GM12878 (cell line): ENCODE measurements around the gene ST3GAL5. TPM values are rescaled to one million over a fixed set of nuclear protein-coding genes. Genes with fewer than 3 reads are reported as not detected.
A peak's percentile ranks its signal among the peaks of the same experiment; 100 is the strongest.

Experiments
- CUX1 ChIP-seq: IDR thresholded peaks from 2 replicates; pipeline ENCODE4 v1.6.1; 2012; ENCODE audit warnings: improper control_type of control experiment, low read depth, low read length; ENCODE audit not compliant: insufficient replicate concordance
- E2F4 ChIP-seq: IDR thresholded peaks from 2 replicates; pipeline ENCODE4 v1.6.1; 2012; ENCODE audit warnings: low read depth, low read length, improper control_type of control experiment
- E4F1 ChIP-seq: fragments of 450-650 bp; IDR thresholded peaks from 2 replicates; pipeline ENCODE4 v1.6.1; 2018; ENCODE audit warnings: borderline replicate concordance, mild to moderate bottlenecking; ENCODE audit not compliant: partially characterized antibody
- EGR1 ChIP-seq, 2 experiments: IDR thresholded peaks; 1 replicate in 1 of 2; 2 replicates in 1 of 2; pipeline ENCODE4 v1.6.1; 2011 to 2012; ENCODE audit warnings: low read depth in 2 of 2, low read length in 2 of 2, borderline replicate concordance in 1 of 2, mild to moderate bottlenecking in 1 of 2, moderate library complexity in 1 of 2
- HDAC2 ChIP-seq: fragments of 200-600 bp; sonication (generic); IDR thresholded peaks from 2 replicates; pipeline ENCODE4 v1.6.1; 2017
- IKZF1 ChIP-seq: fragments of 450-650 bp; conservative IDR thresholded peaks from 2 replicates; pipeline ENCODE4 v1.6.1; 2017; ENCODE audit warnings: antibody characterized with exemption, mild to moderate bottlenecking
- IKZF2 ChIP-seq, 2 experiments: fragments of 450-650 bp; IDR thresholded peaks; 2 replicates each; pipeline ENCODE4 v1.6.1; 2017; ENCODE audit warnings: mild to moderate bottlenecking in 2 of 2, moderate library complexity in 2 of 2
- MYC ChIP-seq: IDR thresholded peaks from 2 replicates; pipeline ENCODE4 v1.6.1; 2011; ENCODE audit warnings: mild to moderate bottlenecking, low read length, moderate library complexity, inconsistent platforms; ENCODE audit not compliant: insufficient read depth, insufficient replicate concordance, insufficient read length, severe bottlenecking
- NFYA ChIP-seq: IDR thresholded peaks from 2 replicates; pipeline ENCODE4 v1.6.1; 2011; ENCODE audit warnings: low read depth, mild to moderate bottlenecking, low read length, improper control_type of control experiment, borderline replicate concordance
- NR2C2 ChIP-seq: IDR thresholded peaks from 2 replicates; pipeline ENCODE4 v1.6.1; 2011; ENCODE audit warnings: borderline replicate concordance, low read depth; ENCODE audit not compliant: control insufficient read depth, insufficient read length
- PBX3 ChIP-seq: IDR thresholded peaks from 2 replicates; pipeline ENCODE4 v1.6.1; 2011; ENCODE audit warnings: mild to moderate bottlenecking, low read depth, low read length, moderate library complexity; ENCODE audit not compliant: insufficient replicate concordance
- POU2F2 ChIP-seq: IDR thresholded peaks from 3 replicates; pipeline ENCODE4 v1.6.1; 2011; ENCODE audit warnings: low read depth, mild to moderate bottlenecking, low read length, borderline replicate concordance
- RAD51 ChIP-seq: fragments of 450-650 bp; IDR thresholded peaks from 2 replicates; pipeline ENCODE4 v1.6.1; 2016; ENCODE audit warnings: moderate library complexity, mild to moderate bottlenecking, inconsistent platforms
- RFX5 ChIP-seq: IDR thresholded peaks from 2 replicates; pipeline ENCODE4 v1.6.1; 2011; ENCODE audit warnings: low read depth, low read length, improper control_type of control experiment
- SIX5 ChIP-seq: IDR thresholded peaks from 2 replicates; pipeline ENCODE4 v1.6.1; 2011; ENCODE audit warnings: mild to moderate bottlenecking, low read depth, low read length, moderate library complexity; ENCODE audit not compliant: severe bottlenecking
- SMAD1 ChIP-seq: fragments of 450-650 bp; IDR thresholded peaks from 2 replicates; pipeline ENCODE4 v1.6.1; 2018; ENCODE audit warnings: mild to moderate bottlenecking, low read depth; ENCODE audit not compliant: partially characterized antibody
- SMC3 ChIP-seq: IDR thresholded peaks from 2 replicates; pipeline ENCODE4 v1.6.1; 2011; ENCODE audit warnings: low read length, improper control_type of control experiment, borderline replicate concordance
- SP1 ChIP-seq: IDR thresholded peaks from one replicate; pipeline ENCODE4 v1.6.1; 2011; ENCODE audit warnings: low read depth, low read length
- TCF3 ChIP-seq: IDR thresholded peaks from 2 replicates; pipeline ENCODE4 v1.6.1; 2012; ENCODE audit warnings: low read depth, mild to moderate bottlenecking, low read length, borderline replicate concordance; ENCODE audit not compliant: insufficient read depth
- YY1 ChIP-seq: IDR thresholded peaks from 2 replicates; pipeline ENCODE4 v1.6.1; 2011; ENCODE audit warnings: low read depth, mild to moderate bottlenecking, low read length
- ZBED1 ChIP-seq: IDR thresholded peaks from 2 replicates; pipeline ENCODE4 v1.6.1; 2016; ENCODE audit warnings: borderline replicate concordance
- polyA plus RNA-seq, 11 experiments: library from polyadenylated mRNA; depleted of rRNA in 4 of 11; unstranded in 6 of 11; stranded (reverse) in 5 of 11; fragments of >200 nt; fragmentation: Nextera tagmentation in 4 of 11; fragmentation: Illumina TruSeq in 1 of 11; extraction: Ambion mirVana in 4 of 11; extraction: Trizol in 1 of 11; gene quantifications; 1 replicate in 1 of 11; 2 replicates in 10 of 11; pipeline versions ENCODE4 v1.2.1 to v1.2.3, GENCODE V29; 2011 to 2016; ENCODE audit warnings: inconsistent platforms in 2 of 11, missing spikeins in 2 of 11, low read depth in 1 of 11
- total RNA-seq, 4 experiments: library from RNA; depleted of rRNA in 3 of 4; stranded (reverse); fragments of >200 nt in 3 of 4; fragmentation: Illumina TruSeq in 1 of 4; extraction: Trizol in 1 of 4; gene quantifications; 2 replicates each; pipeline versions ENCODE4 v1.2.1 to v1.2.3, GENCODE V29; 2013 to 2021

ST3GAL5 gene
- total and polyA plus RNA-seq, 10 of the 15 experiments (the other 5 are each of a cell fraction or from before 2014, with no cell fraction given) = 5.2 to 60.9 (median 10.2) TPM

DNA sequence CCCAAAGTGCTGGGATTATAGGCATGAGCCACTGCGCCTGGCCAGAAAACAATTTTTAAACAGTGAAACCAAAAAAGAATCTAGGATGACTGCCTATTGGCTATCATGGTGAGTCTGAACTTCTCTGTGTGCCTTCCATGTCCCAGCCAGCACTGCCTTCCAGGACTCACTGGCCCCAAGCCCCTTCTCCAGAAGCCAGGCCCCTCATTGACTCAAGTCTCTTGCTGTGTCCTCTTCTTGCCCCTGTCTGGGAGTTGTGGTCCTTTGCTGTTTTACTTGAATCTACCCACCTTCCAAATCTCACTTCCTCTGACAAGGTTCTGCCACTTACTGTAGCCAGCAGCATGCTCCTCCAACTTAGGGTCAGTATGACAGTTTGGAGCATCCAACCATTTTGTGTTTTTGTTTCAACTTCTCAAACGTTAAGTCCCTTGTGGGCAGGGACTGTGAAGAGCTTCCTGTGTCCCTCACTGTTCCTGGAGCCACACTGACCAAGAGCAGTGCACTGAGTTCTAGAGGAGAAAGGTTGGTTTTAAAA lies 41.7 kb downstream of the ST3GAL5 start (continued):
- TF ChIP-seq POU2F2 = no peak
- no peak for TF ChIP-seq HDAC2
- TF ChIP-seq NR2C2 = no peak
- no peak for TF ChIP-seq CUX1
- no peak for TF ChIP-seq NFYA
- TF ChIP-seq IKZF1 = 0 out of 2 replicates have a peak, but pooled peaks have one; percentile 35
- TF ChIP-seq SMC3 = no peak
- no peak for TF ChIP-seq SIX5
- TF ChIP-seq EGR1 (IDR thresholded peaks at IDR 0.05; ENCODE audit: borderline replicate concordance in 1 of 2, low read depth in 2 of 2, low read length in 2 of 2) = no peak
- TF ChIP-seq E2F4 = no peak
- TF ChIP-seq RAD51 = no peak
- TF ChIP-seq YY1 = 0 out of 2 replicates have a peak, but pooled peaks have one; percentile 44
- TF ChIP-seq RFX5 = no peak
- no peak for TF ChIP-seq PBX3
- no peak for TF ChIP-seq TCF3
- TF ChIP-seq ZBED1 = no peak
- peak; percentile 24 to 42; a peak in 1 of 4 replicates for TF ChIP-seq IKZF2 (IDR thresholded peaks at IDR 0.05)
- TF ChIP-seq SMAD1 = no peak
- no peak for TF ChIP-seq SP1
- no peak for TF ChIP-seq MYC
- TF ChIP-seq E4F1 = no peak
